H7 (cell line): ENCODE measurements around the gene ZNF385B. TPM values are rescaled to one million over a fixed set of nuclear protein-coding genes. Genes with fewer than 3 reads are reported as not detected.

Experiments
- DNase-seq: peaks from one replicate; pipeline ENCODE4 v3.0.0; 2012
- H3K27me3 ChIP-seq: 2 replicates; pipeline ENCODE4 v1.6.0; 2011; ENCODE audit warnings: mild to moderate bottlenecking, low read length; ENCODE audit not compliant: control insufficient read depth, insufficient read depth
- H3K36me3 ChIP-seq: replicated peaks from 2 replicates; pipeline ENCODE4 v1.5.1; 2011; ENCODE audit warnings: low read length; ENCODE audit not compliant: control insufficient read depth, insufficient read depth
- H3K4me3 ChIP-seq: 2 replicates; pipeline ENCODE4 v1.5.1; 2011; ENCODE audit warnings: low read depth, mild to moderate bottlenecking, control low read depth, low read length, moderate library complexity; ENCODE audit not compliant: insufficient read depth
- total RNA-seq: library from RNA; depleted of rRNA; stranded (reverse); fragments of >200 nt; shearing (Covaris generic); gene quantifications from 2 replicates; pipeline ENCODE4 v1.2.3, GENCODE V29; 2014

Gene ZNF385B
- total RNA-seq, 1 experiment from 2014 or later = 0.90 TPM

- Histone ChIP-seq H3K36me3 (no peaks in the 10 kb centered on the region), H3K27me3 (no peaks in the 10 kb centered on the region), H3K4me3 (no peak overlapping the region)
- no peak for DNase-seq
These were observed 184.2 kb downstream of the ZNF385B start for GRCh38 chr2:179677077-179677688.

GRCh38 chr2:179675435-179675834 is 186.0 kb downstream of the ZNF385B start:
- Histone ChIP-seq H3K36me3 (no peaks in the 10 kb centered on the region), H3K4me3 (no peak overlapping the region), H3K27me3 (no peaks in the 10 kb centered on the region)
- DNase-seq = no peak

GRCh38 chr2:179671043-179671981 is 190.1 kb downstream of the ZNF385B start:
- Histone ChIP-seq H3K27me3 (no peaks in the 10 kb centered on the region), H3K4me3 (no peak overlapping the region), H3K36me3 (no peaks in the 10 kb centered on the region)
- DNase-seq = no peak

- no peak overlapping the region for H3K4me3 ChIP-seq
- no peaks in the 10 kb centered on the region for H3K27me3 ChIP-seq
- DNase-seq = no peak
- no peaks in the 10 kb centered on the region for H3K36me3 ChIP-seq
These were observed 192.2 kb downstream of the ZNF385B start for GRCh38 chr2:179669196-179669595.

GRCh38 chr2:179664972-179665812 is 196.2 kb downstream of the ZNF385B start:
- Histone ChIP-seq H3K27me3 (no peaks in the 10 kb centered on the region), H3K36me3 (no peaks in the 10 kb centered on the region), H3K4me3 (no peak overlapping the region)
- DNase-seq = no peak

- Histone ChIP-seq H3K27me3 (no peaks in the 10 kb centered on the region), H3K4me3 (no peak overlapping the region), H3K36me3 (no peaks in the 10 kb centered on the region)
- DNase-seq = no peak
These were observed 199.4 kb downstream of the ZNF385B start for GRCh38 chr2:179661986-179662385.

GRCh38 chr2:179657068-179657595 is 204.3 kb downstream of the ZNF385B start:
- H3K4me3 ChIP-seq = no peak overlapping the region
- no peaks in the 10 kb centered on the region for H3K27me3 ChIP-seq
- no peak for DNase-seq

GRCh38 chr2:179655627-179656026 is 205.8 kb downstream of the ZNF385B start:
- no peak for DNase-seq
- H3K27me3 ChIP-seq = no peaks in the 10 kb centered on the region
- no peaks in the 10 kb centered on the region for H3K36me3 ChIP-seq
- no peak overlapping the region for H3K4me3 ChIP-seq

More at GRCh38 chr2:179657068-179657595, 204.3 kb downstream of the ZNF385B start:
- H3K36me3 ChIP-seq = no peaks in the 10 kb centered on the region

- H3K36me3 ChIP-seq = no peaks in the 10 kb centered on the region
- no peak overlapping the region for H3K4me3 ChIP-seq
- DNase-seq = no peak
- no peaks in the 10 kb centered on the region for H3K27me3 ChIP-seq
These were observed 206.6 kb downstream of the ZNF385B start for GRCh38 chr2:179654806-179655205.

- H3K27me3 ChIP-seq = no peaks in the 10 kb centered on the region
- no peak overlapping the region for H3K4me3 ChIP-seq
- DNase-seq = no peak
- no peaks in the 10 kb centered on the region for H3K36me3 ChIP-seq
These were observed 209.1 kb downstream of the ZNF385B start for GRCh38 chr2:179652296-179652695.

GRCh38 chr2:179650420-179650819 is 211.0 kb downstream of the ZNF385B start:
- Histone ChIP-seq H3K4me3 (no peak overlapping the region), H3K36me3 (no peaks in the 10 kb centered on the region), H3K27me3 (no peaks in the 10 kb centered on the region)
- DNase-seq = no peak

- Histone ChIP-seq H3K4me3 (no peak overlapping the region), H3K36me3 (no peaks in the 10 kb centered on the region), H3K27me3 (no peaks in the 10 kb centered on the region)
- DNase-seq = no peak
These were observed 214.4 kb downstream of the ZNF385B start for GRCh38 chr2:179646862-179647587.

- H3K27me3 ChIP-seq = no peaks in the 10 kb centered on the region
- no peak overlapping the region for H3K4me3 ChIP-seq
- no peak for DNase-seq
- no peaks in the 10 kb centered on the region for H3K36me3 ChIP-seq
These were observed 215.1 kb downstream of the ZNF385B start for GRCh38 chr2:179646173-179646769.
